GM21529 (cell line): ENCODE results near the gene SYT9.
"Not testable (repeated sequence)": the region's sequence is repeated elsewhere in the genome, so short reads cannot be mapped to it uniquely, and the experiment has no call there.

Experiments
- ATAC-seq: cut with Tn5 transposase; IDR thresholded peaks from one replicate; pipeline ENCODE4 v1.9.1; 2021; ENCODE audit not compliant: unreplicated experiment

Gene SYT9

GRCh38 chr11:7499081-7499480, 247.4 kb downstream of the SYT9 start:
- no peak for ATAC-seq

GRCh38 chr11:7500251-7500650, 248.5 kb downstream of the SYT9 start:
- no peak for ATAC-seq

- no peak for ATAC-seq
Measured at GRCh38 chr11:7501251-7501650, 249.5 kb downstream of the SYT9 start.

GRCh38 chr11:7501894-7502293, 250.2 kb downstream of the SYT9 start:
- peak; percentile 55 for ATAC-seq

GRCh38 chr11:7506243-7506642, 254.5 kb downstream of the SYT9 start:
- ATAC-seq = no peak

GRCh38 chr11:7508087-7508486, 256.4 kb downstream of the SYT9 start:
- ATAC-seq = no peak

GRCh38 chr11:7509966-7510365, 258.3 kb downstream of the SYT9 start:
- ATAC-seq = no peak

GRCh38 chr11:7511401-7511800, 259.7 kb downstream of the SYT9 start:
- ATAC-seq = no peak

GRCh38 chr11:7512525-7513233, 261.0 kb downstream of the SYT9 start:
- ATAC-seq = peak; percentile 63

GRCh38 chr11:7513234-7514098, 261.8 kb downstream of the SYT9 start, which contains the start of gene PPFIBP2:
PPFIBP2 (plus strand) TSS chr11:7513999; CDS start chr11:7549476, 35,477 bp downstream.
- ATAC-seq = peak; percentile 61

- ATAC-seq = peak; percentile 11
Measured at GRCh38 chr11:7514099-7514591, 262.4 kb downstream of the SYT9 start.

- no peak for ATAC-seq
Measured at GRCh38 chr11:7515447-7515886, 263.8 kb downstream of the SYT9 start.

GRCh38 chr11:7516475-7516874, 264.8 kb downstream of the SYT9 start:
- ATAC-seq = no peak

GRCh38 chr11:7517743-7518142, 266.0 kb downstream of the SYT9 start:
- not testable (repeated sequence) for ATAC-seq
